Measurements from ENCODE around the gene CEP350. TPM values are rescaled to one million over a fixed set of nuclear protein-coding genes. Genes with fewer than 3 reads are reported as not detected.

CEP350 gene
- polyA plus RNA-seq, 1 donor (not counting 4 experiments of a cell fraction or from before 2014, with no cell fraction given) = 12.0 TPM

DNA sequence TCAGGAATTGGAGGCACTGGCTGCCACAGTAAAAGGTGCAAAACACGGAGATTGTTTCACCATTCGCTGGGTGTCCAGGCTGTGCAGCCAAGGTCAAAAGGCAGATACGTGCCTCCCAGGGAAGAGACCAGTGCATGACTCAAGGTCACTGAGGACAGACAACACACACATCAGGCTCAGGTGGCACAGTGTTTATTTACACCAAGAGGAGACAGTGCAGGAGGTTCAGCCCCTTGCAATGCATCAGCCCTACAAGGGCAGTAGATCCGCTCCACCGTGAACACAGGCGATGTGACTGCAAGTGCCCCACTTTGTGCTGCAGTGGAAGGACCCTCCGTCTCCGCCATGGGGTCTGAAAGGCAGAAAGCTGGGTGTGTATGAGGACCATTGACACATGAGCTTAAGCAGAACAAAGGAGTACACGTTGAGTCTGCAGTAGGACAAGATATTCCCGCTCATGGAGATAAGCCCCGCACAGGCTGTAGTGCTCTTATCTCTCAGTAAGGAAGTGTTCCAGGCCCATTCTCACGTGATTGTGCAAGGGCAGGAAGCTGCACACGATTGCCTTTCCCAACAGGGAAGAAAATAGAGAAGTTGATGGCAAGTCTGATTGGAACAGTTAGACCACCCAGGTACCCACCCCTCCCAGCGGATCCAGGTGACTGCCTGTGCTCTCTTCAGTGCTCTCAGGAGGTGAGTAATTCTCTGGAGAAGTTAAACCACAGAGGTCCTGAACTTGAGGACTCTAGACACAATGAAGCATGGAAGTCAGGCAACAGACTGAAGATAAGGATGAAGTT lies 162.6 kb downstream of the CEP350 start:
- Histone ChIP-seq H3K4me2 (ENCODE audit: control insufficient read depth, extremely low read depth, insufficient read depth, low read depth, low read length) (peak overlapping the region; percentile 35), H2AFZ (ENCODE audit: control insufficient read depth, low read length) (no peak overlapping the region), H3K9ac (ENCODE audit: control insufficient read depth, extremely low read depth, insufficient read depth, low read length) (no peak overlapping the region), H3K27ac (ENCODE audit: control insufficient read depth, insufficient read depth, low read length) (peak overlapping the region; percentile 51), H4K20me1 (ENCODE audit: control insufficient read depth, extremely low read depth, insufficient read depth, low read length) (no peaks in the 10 kb centered on the region), H3K27me3 (ENCODE audit: control insufficient read depth, extremely low read depth, insufficient read depth, low read length) (no peaks in the 10 kb centered on the region), H3K4me1 (ENCODE audit: control insufficient read depth, extremely low read depth, insufficient read depth, low read length) (peaks cover 24% of the 10 kb centered on the region), H3K9me1 (ENCODE audit: control insufficient read depth, extremely low read depth, insufficient read depth, low read length) (no peaks in the 10 kb centered on the region), H3K4me3 (ENCODE audit: control insufficient read depth in 2 of 3, extremely low read depth in 1 of 3, insufficient read depth in 2 of 3, low read depth in 1 of 3, low read length in 3 of 3) (no peak overlapping the region), H3K36me3 (ENCODE audit: control insufficient read depth in 2 of 2, extremely low read depth in 1 of 2, insufficient read depth in 2 of 2, low read length in 2 of 2) (peaks cover 0 to 1% of the 10 kb centered on the region in 2 experiments), H3K9me3 (ENCODE audit: control insufficient read depth, low read depth, low read length) (no peaks in the 10 kb centered on the region), H3K79me2 (ENCODE audit: control insufficient read depth, insufficient read depth, low read length) (no peaks in the 10 kb centered on the region)
- DNase-seq (ENCODE audit: low read depth, low spot score) = no peak
- dilution Hi-C loops (cut with MboI; ENCODE audit: extremely low pct_ligation_motif_present, low sequenced_read_pairs) = no loop called here
- no peak for FAIRE-seq
- TF ChIP-seq, protein P1, sequence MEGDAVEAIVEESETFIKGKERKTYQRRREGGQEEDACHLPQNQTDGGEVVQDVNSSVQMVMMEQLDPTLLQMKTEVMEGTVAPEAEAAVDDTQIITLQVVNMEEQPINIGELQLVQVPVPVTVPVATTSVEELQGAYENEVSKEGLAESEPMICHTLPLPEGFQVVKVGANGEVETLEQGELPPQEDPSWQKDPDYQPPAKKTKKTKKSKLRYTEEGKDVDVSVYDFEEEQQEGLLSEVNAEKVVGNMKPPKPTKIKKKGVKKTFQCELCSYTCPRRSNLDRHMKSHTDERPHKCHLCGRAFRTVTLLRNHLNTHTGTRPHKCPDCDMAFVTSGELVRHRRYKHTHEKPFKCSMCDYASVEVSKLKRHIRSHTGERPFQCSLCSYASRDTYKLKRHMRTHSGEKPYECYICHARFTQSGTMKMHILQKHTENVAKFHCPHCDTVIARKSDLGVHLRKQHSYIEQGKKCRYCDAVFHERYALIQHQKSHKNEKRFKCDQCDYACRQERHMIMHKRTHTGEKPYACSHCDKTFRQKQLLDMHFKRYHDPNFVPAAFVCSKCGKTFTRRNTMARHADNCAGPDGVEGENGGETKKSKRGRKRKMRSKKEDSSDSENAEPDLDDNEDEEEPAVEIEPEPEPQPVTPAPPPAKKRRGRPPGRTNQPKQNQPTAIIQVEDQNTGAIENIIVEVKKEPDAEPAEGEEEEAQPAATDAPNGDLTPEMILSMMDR (optimal IDR thresholded peaks at IDR 0.05 in 1 of 3, IDR thresholded peaks at IDR 0.05 in 1 of 3, conservative IDR thresholded peaks at IDR 0.05 in 1 of 3; ENCODE audit: extremely low read depth in 1 of 3, insufficient read depth in 2 of 3, low read length in 3 of 3) = no peak
- TF ChIP-seq EZH2 (IDR thresholded peaks at IDR 0.05; ENCODE audit: low read length) = no peak

DNA sequence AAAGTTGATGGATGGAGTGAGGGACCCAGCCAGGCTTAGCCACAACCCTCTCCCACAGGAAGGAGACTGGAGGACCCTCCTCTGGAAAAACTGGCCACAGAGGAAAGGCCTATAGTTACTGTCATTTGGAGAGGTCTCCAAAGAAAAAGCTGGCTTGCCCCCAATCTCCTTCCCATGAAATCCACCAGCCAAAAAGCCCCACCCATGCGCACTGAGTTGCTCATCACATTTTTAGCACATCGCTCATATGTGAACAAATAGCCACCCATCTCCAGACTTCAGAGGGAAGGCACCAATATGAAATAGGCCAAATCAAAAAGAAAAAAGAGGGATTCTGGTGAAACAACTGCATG lies 163.1 kb downstream of the CEP350 start:
- Histone ChIP-seq H3K27me3 (ENCODE audit: control insufficient read depth, extremely low read depth, insufficient read depth, low read length) (no peaks in the 10 kb centered on the region), H3K9ac (ENCODE audit: control insufficient read depth, extremely low read depth, insufficient read depth, low read length) (no peak overlapping the region), H2AFZ (ENCODE audit: control insufficient read depth, low read length) (no peak overlapping the region), H3K36me3 (ENCODE audit: control insufficient read depth in 2 of 2, extremely low read depth in 1 of 2, insufficient read depth in 2 of 2, low read length in 2 of 2) (peaks cover 0 to under 1% of the 10 kb centered on the region in 2 experiments), H3K79me2 (ENCODE audit: control insufficient read depth, insufficient read depth, low read length) (no peaks in the 10 kb centered on the region), H3K4me2 (ENCODE audit: control insufficient read depth, extremely low read depth, insufficient read depth, low read depth, low read length) (peak overlapping the region; percentile 35), H3K9me3 (ENCODE audit: control insufficient read depth, low read depth, low read length) (no peaks in the 10 kb centered on the region), H3K9me1 (ENCODE audit: control insufficient read depth, extremely low read depth, insufficient read depth, low read length) (no peaks in the 10 kb centered on the region), H4K20me1 (ENCODE audit: control insufficient read depth, extremely low read depth, insufficient read depth, low read length) (no peaks in the 10 kb centered on the region), H3K27ac (ENCODE audit: control insufficient read depth, insufficient read depth, low read length) (peak overlapping the region; percentile 51), H3K4me3 (ENCODE audit: control insufficient read depth in 2 of 3, extremely low read depth in 1 of 3, insufficient read depth in 2 of 3, low read depth in 1 of 3, low read length in 3 of 3) (peak overlapping the region in 1 of 3 experiments; percentile 11), H3K4me1 (ENCODE audit: control insufficient read depth, extremely low read depth, insufficient read depth, low read length) (peaks cover 24% of the 10 kb centered on the region)
- DNase-seq (ENCODE audit: low read depth, low spot score) (no peak), FAIRE-seq (no peak)
- no peak for TF ChIP-seq EZH2 (IDR thresholded peaks at IDR 0.05; ENCODE audit: low read length)
- TF ChIP-seq, protein P1 (optimal IDR thresholded peaks at IDR 0.05 in 1 of 3, IDR thresholded peaks at IDR 0.05 in 1 of 3, conservative IDR thresholded peaks at IDR 0.05 in 1 of 3; ENCODE audit: extremely low read depth in 1 of 3, insufficient read depth in 2 of 3, low read length in 3 of 3) = no peak
- dilution Hi-C loops (cut with MboI; ENCODE audit: extremely low pct_ligation_motif_present, low sequenced_read_pairs) = no loop called here

Data from keratinocyte (primary cell).